ENCODE data around the gene PNPLA3. TPM values are rescaled to one million over a fixed set of nuclear protein-coding genes. Genes with fewer than 3 reads are reported as not detected.

Gene PNPLA3
- total and polyA plus RNA-seq, 8 donors, result 0.34 to 2.4 (median 0.50) TPM

GRCh38 chr22:43964314-43964857 lies 40.8 kb downstream of the PNPLA3 start:
- peaks cover 0 to 63% of the 10 kb centered on the region in 2 donors for H3K36me3 ChIP-seq
- ATAC-seq (no peak), DNase-seq (no peak)
- no peak overlapping the region for H3K27ac ChIP-seq
- H3K27me3 ChIP-seq, result no peaks in the 10 kb centered on the region
- H3K4me1 ChIP-seq, result no peaks in the 10 kb centered on the region
- no peak for TF ChIP-seq CTCF (IDR thresholded peaks at IDR 0.05)
- H3K4me3 ChIP-seq, result no peak overlapping the region
- H3K9me3 ChIP-seq, result no peaks in the 10 kb centered on the region
- intact Hi-C loops (cut with DNase I), result no loop called here

DNA sequence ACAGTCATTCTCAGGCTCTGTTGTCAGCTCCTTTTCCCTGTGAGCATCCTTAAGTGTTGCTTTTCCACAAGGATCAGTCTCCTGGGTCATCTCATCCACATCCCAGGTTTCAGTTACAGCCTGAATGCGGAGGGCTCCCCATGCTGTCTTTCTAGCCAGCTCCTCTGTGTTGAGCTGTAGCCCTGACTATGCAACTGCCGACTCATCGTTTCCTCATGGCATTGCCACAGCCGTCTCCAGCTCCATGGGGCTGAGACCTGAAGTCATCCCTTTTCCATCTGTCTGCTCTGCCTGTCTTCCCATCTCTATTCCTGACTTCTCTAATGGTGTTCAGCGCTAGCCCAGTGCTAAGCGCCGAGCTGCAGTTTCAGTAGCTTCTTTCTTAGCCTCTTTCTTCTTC lies 43.5 kb downstream of the PNPLA3 start:
- Histone ChIP-seq H3K9me3 (no peaks in the 10 kb centered on the region), H3K36me3 (peaks cover 0 to 89% of the 10 kb centered on the region in 2 donors), H3K4me3 (no peak overlapping the region), H3K4me1 (no peaks in the 10 kb centered on the region), H3K27me3 (no peaks in the 10 kb centered on the region), H3K27ac (no peak overlapping the region)
- ATAC-seq (no peak), DNase-seq (no peak)
- intact Hi-C loops (cut with DNase I), result no loop called here
- no peak for TF ChIP-seq CTCF (IDR thresholded peaks at IDR 0.05)

DNA sequence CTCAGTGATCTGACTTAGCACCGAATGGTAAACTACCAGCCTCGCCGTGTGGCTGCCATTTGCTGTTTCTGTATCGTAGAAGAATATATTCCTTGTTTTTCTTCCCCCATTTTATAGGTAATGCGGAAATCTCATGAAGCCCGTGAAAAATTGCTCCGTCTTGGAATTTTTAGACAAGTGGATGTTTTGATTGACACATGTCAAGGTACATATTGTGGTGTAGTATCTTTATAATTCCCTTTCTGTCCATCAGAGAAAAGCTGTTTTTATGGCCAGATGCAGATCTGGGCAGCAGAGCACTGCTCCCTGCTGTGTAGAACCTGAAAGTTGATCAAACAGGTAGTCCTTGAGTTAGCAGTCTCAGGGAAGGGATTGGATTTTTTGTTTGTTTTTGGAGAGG lies 45.0 kb downstream of the PNPLA3 start:
- Histone ChIP-seq H3K27me3 (no peaks in the 10 kb centered on the region), H3K4me1 (no peaks in the 10 kb centered on the region), H3K9me3 (no peaks in the 10 kb centered on the region), H3K27ac (no peak overlapping the region), H3K36me3 (peaks cover 0 to 99% of the 10 kb centered on the region in 2 donors), H3K4me3 (no peak overlapping the region)
- no peak for ATAC-seq
- intact Hi-C loops (cut with DNase I), result no loop called here
- TF ChIP-seq CTCF (IDR thresholded peaks at IDR 0.05), result no peak
- no peak for DNase-seq

- Histone ChIP-seq H3K4me3 (no peak overlapping the region), H3K9me3 (no peaks in the 10 kb centered on the region), H3K36me3 (peaks cover 0 to 99% of the 10 kb centered on the region in 2 donors), H3K27me3 (no peaks in the 10 kb centered on the region), H3K27ac (no peak overlapping the region), H3K4me1 (no peaks in the 10 kb centered on the region)
- DNase-seq (no peak), ATAC-seq (no peak)
- intact Hi-C loops (cut with DNase I), result no loop called here
- no peak for TF ChIP-seq CTCF (IDR thresholded peaks at IDR 0.05)
Observed at GRCh38 chr22:43969021-43969878, 45.6 kb downstream of the PNPLA3 start.

DNA sequence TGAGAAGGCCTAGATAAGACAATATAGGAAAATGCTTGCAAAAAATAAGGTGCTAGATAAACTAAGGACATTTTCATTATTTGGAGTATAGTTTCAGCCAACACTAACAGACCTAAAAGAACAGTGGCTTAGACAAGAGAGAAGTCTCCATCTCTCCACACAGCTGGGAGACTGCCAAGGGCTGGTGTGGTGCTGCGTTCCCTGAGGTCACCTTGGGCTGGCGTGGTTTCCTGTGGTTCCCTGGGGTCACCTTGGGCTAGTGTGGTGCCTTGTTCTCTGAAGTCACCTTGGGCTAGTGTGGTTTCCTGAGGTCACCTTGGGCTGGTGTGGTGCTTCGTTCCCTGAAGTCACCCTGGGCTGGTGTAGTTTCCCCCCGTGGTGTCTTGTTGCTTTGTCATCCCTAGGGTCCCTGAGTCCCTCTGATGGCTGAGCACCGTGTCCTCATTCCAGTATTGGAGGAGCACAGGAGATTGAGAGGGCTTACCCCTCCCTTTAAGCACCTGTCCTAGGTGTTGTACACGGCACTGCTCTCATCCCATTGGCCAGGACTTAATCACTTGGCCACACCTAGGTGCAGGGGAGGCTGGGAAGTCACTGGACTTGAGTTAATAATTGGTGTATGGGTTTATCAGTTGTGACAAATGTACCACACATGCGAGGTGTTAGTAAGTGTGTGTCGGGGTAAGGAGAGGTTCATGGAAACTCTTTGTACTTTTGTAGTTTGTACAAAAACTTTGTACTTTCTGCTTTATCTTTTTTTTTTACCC lies 46.6 kb downstream of the PNPLA3 start:
- Histone ChIP-seq H3K4me1 (no peaks in the 10 kb centered on the region), H3K27me3 (no peaks in the 10 kb centered on the region), H3K4me3 (no peak overlapping the region), H3K27ac (no peak overlapping the region), H3K9me3 (no peaks in the 10 kb centered on the region), H3K36me3 (peaks cover 0 to 99% of the 10 kb centered on the region in 2 donors)
- ATAC-seq (no peak), DNase-seq (no peak)
- intact Hi-C loops (cut with DNase I), result no loop called here
- no peak for TF ChIP-seq CTCF (IDR thresholded peaks at IDR 0.05)
